ENCODE data around the gene LIX1.

The LIX1 gene

DNA sequence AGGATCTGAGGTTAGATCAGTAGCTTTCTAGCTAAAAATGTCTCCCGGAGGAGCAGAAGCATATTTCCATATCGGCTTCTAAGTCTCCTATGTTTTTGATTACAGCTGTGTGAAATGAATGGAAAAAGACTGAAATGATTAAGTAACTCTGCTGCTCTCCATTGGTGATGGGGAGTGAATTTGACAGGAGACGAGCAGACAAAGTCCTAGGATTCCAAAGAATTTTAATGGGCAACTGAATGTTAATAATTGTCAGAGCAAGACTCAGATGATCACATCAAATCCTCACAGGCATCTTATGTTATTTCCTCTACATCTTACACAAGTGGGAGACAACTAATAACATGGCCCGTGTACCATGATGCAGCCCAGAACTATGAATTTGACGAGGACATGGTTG, 66.8 kb downstream of the LIX1 start:
- no peak overlapping the region for H3K4me3 ChIP-seq (ENCODE audit: low read depth, low read length, poor library complexity, severe bottlenecking)
- no peaks in the 10 kb centered on the region for H3K27me3 ChIP-seq (ENCODE audit: insufficient read depth, low read length)
- no peaks in the 10 kb centered on the region for H3K36me3 ChIP-seq (ENCODE audit: insufficient read depth, low read length)
- H3K79me2 ChIP-seq (ENCODE audit: insufficient read depth, low read length), result no peaks in the 10 kb centered on the region
- H2AFZ ChIP-seq (ENCODE audit: low read length), result no peak overlapping the region
- H3K9me3 ChIP-seq (ENCODE audit: low read length), result no peaks in the 10 kb centered on the region
- no peaks in the 10 kb centered on the region for H3K9me2 ChIP-seq (ENCODE audit: low read depth, low read length)
- no peaks in the 10 kb centered on the region for H3F3A ChIP-seq (ENCODE audit: insufficient read depth, low read length)
- TF ChIP-seq, protein P1, sequence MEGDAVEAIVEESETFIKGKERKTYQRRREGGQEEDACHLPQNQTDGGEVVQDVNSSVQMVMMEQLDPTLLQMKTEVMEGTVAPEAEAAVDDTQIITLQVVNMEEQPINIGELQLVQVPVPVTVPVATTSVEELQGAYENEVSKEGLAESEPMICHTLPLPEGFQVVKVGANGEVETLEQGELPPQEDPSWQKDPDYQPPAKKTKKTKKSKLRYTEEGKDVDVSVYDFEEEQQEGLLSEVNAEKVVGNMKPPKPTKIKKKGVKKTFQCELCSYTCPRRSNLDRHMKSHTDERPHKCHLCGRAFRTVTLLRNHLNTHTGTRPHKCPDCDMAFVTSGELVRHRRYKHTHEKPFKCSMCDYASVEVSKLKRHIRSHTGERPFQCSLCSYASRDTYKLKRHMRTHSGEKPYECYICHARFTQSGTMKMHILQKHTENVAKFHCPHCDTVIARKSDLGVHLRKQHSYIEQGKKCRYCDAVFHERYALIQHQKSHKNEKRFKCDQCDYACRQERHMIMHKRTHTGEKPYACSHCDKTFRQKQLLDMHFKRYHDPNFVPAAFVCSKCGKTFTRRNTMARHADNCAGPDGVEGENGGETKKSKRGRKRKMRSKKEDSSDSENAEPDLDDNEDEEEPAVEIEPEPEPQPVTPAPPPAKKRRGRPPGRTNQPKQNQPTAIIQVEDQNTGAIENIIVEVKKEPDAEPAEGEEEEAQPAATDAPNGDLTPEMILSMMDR (IDR thresholded peaks at IDR 0.05; ENCODE audit: low read length), result no peak
- no peak for TF ChIP-seq EZH2 (IDR thresholded peaks at IDR 0.05; ENCODE audit: borderline replicate concordance, low read length)
- H3K9ac ChIP-seq (ENCODE audit: low read length), result no peak overlapping the region
- H3K27ac ChIP-seq (ENCODE audit: low read depth, low read length, poor library complexity, severe bottlenecking), result no peak overlapping the region
- no peaks in the 10 kb centered on the region for H3K4me1 ChIP-seq (ENCODE audit: insufficient read depth, low read length, severe bottlenecking)
- no peaks in the 10 kb centered on the region for H4K20me1 ChIP-seq (ENCODE audit: insufficient read depth, low read length)
- no peak overlapping the region for H3K4me2 ChIP-seq (ENCODE audit: low read length)

DNA sequence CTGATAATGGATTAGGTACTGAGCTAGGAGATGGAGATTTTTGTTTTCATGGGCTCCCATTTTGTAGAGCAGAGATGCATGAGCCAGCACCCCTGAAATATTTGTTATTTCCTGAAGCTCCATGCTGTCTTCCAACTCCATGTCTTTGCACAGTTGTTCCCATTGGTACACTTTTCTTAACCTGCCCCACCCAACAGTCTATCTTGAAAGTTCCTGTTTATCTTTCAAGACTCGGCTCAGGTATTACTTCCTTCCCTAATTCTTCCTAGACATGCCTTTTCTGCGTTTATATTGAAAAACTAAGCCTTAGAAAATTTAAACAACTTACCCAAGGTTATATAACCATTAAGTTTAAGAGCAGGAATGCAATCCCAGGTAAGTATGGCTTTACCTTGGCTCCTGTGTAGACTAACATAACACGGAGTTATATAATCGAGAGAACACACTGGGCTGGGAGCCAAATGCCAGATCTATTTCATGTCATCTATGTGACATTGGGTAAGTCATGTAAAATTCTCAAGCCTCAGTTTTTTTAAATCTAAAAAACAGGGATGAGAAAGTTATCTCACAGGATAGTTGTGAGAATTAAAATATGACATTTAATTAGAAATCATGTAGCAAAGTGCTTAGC, 67.4 kb downstream of the LIX1 start:
- H3K9ac ChIP-seq (ENCODE audit: low read length), result no peak overlapping the region
- no peaks in the 10 kb centered on the region for H3K9me2 ChIP-seq (ENCODE audit: low read depth, low read length)
- H3K4me3 ChIP-seq (ENCODE audit: low read depth, low read length, poor library complexity, severe bottlenecking), result no peak overlapping the region
- no peak for TF ChIP-seq EZH2 (IDR thresholded peaks at IDR 0.05; ENCODE audit: borderline replicate concordance, low read length)
- TF ChIP-seq, protein P1 (IDR thresholded peaks at IDR 0.05; ENCODE audit: low read length), result no peak
- no peaks in the 10 kb centered on the region for H3K4me1 ChIP-seq (ENCODE audit: insufficient read depth, low read length, severe bottlenecking)
- H3K9me3 ChIP-seq (ENCODE audit: low read length), result no peaks in the 10 kb centered on the region
- no peaks in the 10 kb centered on the region for H3K27me3 ChIP-seq (ENCODE audit: insufficient read depth, low read length)
- no peaks in the 10 kb centered on the region for H3F3A ChIP-seq (ENCODE audit: insufficient read depth, low read length)
- no peaks in the 10 kb centered on the region for H3K79me2 ChIP-seq (ENCODE audit: insufficient read depth, low read length)
- no peak overlapping the region for H3K4me2 ChIP-seq (ENCODE audit: low read length)
- H3K36me3 ChIP-seq (ENCODE audit: insufficient read depth, low read length), result no peaks in the 10 kb centered on the region
- no peaks in the 10 kb centered on the region for H4K20me1 ChIP-seq (ENCODE audit: insufficient read depth, low read length)
- no peak overlapping the region for H2AFZ ChIP-seq (ENCODE audit: low read length)
- no peak overlapping the region for H3K27ac ChIP-seq (ENCODE audit: low read depth, low read length, poor library complexity, severe bottlenecking)

DNA sequence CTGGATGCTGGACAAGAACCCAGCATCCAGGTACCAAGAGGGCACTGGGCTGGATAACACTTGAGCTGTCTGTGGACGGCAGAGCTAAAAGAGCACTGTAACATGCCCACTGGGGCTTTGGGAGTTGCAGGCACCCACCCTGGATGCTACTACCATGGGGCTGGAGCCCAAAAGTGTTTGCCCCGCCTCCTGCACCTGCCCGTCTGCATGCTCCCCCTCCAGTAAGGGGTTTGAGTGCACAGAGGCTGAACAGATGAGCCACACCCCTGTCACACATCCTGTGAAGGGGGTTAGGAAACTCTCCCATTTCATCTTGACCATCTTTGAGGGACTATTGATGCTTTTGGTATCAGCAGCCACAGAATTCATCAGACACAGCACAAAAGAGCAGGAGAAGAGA, 69.0 kb downstream of the LIX1 start:
- no peak for TF ChIP-seq EZH2 (IDR thresholded peaks at IDR 0.05; ENCODE audit: borderline replicate concordance, low read length)
- TF ChIP-seq, protein P1 (IDR thresholded peaks at IDR 0.05; ENCODE audit: low read length), result no peak
- H3K9ac ChIP-seq (ENCODE audit: low read length), result no peak overlapping the region

More for the DNA sequence above, 69.0 kb downstream of the LIX1 start:
- Histone ChIP-seq H3K36me3 (ENCODE audit: insufficient read depth, low read length) (no peaks in the 10 kb centered on the region), H3K9me3 (ENCODE audit: low read length) (no peaks in the 10 kb centered on the region), H2AFZ (ENCODE audit: low read length) (no peak overlapping the region), H3K4me1 (ENCODE audit: insufficient read depth, low read length, severe bottlenecking) (no peaks in the 10 kb centered on the region), H3K4me2 (ENCODE audit: low read length) (no peak overlapping the region), H3F3A (ENCODE audit: insufficient read depth, low read length) (no peaks in the 10 kb centered on the region), H4K20me1 (ENCODE audit: insufficient read depth, low read length) (no peaks in the 10 kb centered on the region), H3K9me2 (ENCODE audit: low read depth, low read length) (no peaks in the 10 kb centered on the region), H3K27ac (ENCODE audit: low read depth, low read length, poor library complexity, severe bottlenecking) (no peak overlapping the region), H3K4me3 (ENCODE audit: low read depth, low read length, poor library complexity, severe bottlenecking) (no peak overlapping the region), H3K79me2 (ENCODE audit: insufficient read depth, low read length) (no peaks in the 10 kb centered on the region), H3K27me3 (ENCODE audit: insufficient read depth, low read length) (no peaks in the 10 kb centered on the region)

Data from OCI-LY1 (cell line).